Loucy (cell line): ENCODE measurements around the gene FANK1.

ENCODE experiments used
- H2AFZ ChIP-seq: fragments of 200-600 bp; sonication (generic); 2 replicates; pipeline ENCODE4 v1.6.0; 2016; ENCODE audit warnings: antibody characterized with exemption, mild to moderate bottlenecking, low read length, moderate library complexity
- H3F3A ChIP-seq: fragments of 200-600 bp; 2 replicates; pipeline ENCODE4 v1.6.0; 2016; ENCODE audit warnings: antibody characterized with exemption, low read depth, mild to moderate bottlenecking
- H3K27me3 ChIP-seq: fragments of 200-600 bp; sonication (generic); 2 replicates; pipeline ENCODE4 v1.6.1; 2014; ENCODE audit warnings: low read length, mild to moderate bottlenecking; ENCODE audit not compliant: insufficient read depth, poor library complexity, severe bottlenecking
- H3K36me3 ChIP-seq: fragments of 200-600 bp; sonication (generic); 2 replicates; pipeline ENCODE4 v1.6.1; 2016; ENCODE audit warnings: low read length; ENCODE audit not compliant: insufficient read depth
- H3K4me1 ChIP-seq: fragments of 200-600 bp; sonication (generic); 2 replicates; pipeline ENCODE4 v1.5.1; 2014; ENCODE audit warnings: low read length, mild to moderate bottlenecking; ENCODE audit not compliant: insufficient read depth, poor library complexity, severe bottlenecking
- H3K4me2 ChIP-seq: fragments of 200-600 bp; sonication (generic); 2 replicates; pipeline ENCODE4 v1.6.0; 2014; ENCODE audit warnings: antibody characterized with exemption, low read length, low read depth, mild to moderate bottlenecking; ENCODE audit not compliant: poor library complexity, severe bottlenecking
- H3K4me3 ChIP-seq: fragments of 200-600 bp; sonication (generic); 2 replicates; pipeline ENCODE4 v1.5.1; 2014; ENCODE audit warnings: low read length, mild to moderate bottlenecking, mixed read lengths; ENCODE audit not compliant: poor library complexity, severe bottlenecking
- H3K79me2 ChIP-seq: fragments of 200-600 bp; sonication (generic); 2 replicates; pipeline ENCODE4 v1.6.1; 2014; ENCODE audit warnings: low read length; ENCODE audit not compliant: insufficient read depth
- H3K9ac ChIP-seq: fragments of 200-600 bp; sonication (generic); 2 replicates; pipeline ENCODE4 v1.6.0; 2014; ENCODE audit warnings: mild to moderate bottlenecking, low read depth, low read length, moderate library complexity; ENCODE audit not compliant: poor library complexity, severe bottlenecking
- H3K9me2 ChIP-seq: fragments of 200-600 bp; sonication (generic); replicated peaks from 2 replicates; pipeline ENCODE4 v1.6.1; 2016; ENCODE audit warnings: low read depth, low read length, mixed read lengths
- H3K9me3 ChIP-seq: fragments of 200-600 bp; sonication (generic); 2 replicates; pipeline ENCODE4 v1.6.1; 2014; ENCODE audit warnings: mild to moderate bottlenecking, antibody characterized with exemption, low read length, low read depth; ENCODE audit not compliant: insufficient read depth
- H4K20me1 ChIP-seq: fragments of 200-600 bp; sonication (generic); 2 replicates; pipeline ENCODE4 v1.6.0; 2014; ENCODE audit warnings: antibody characterized with exemption, low read length, mild to moderate bottlenecking; ENCODE audit not compliant: insufficient read depth, poor library complexity, severe bottlenecking
- CTCF ChIP-seq: fragments of 200-600 bp; sonication (generic); conservative IDR thresholded peaks from 2 replicates; pipeline ENCODE4 v1.5.1; 2014; ENCODE audit warnings: mild to moderate bottlenecking, antibody characterized with exemption, low read length
- EZH2phosphoT487 ChIP-seq: fragments of 200-600 bp; IDR thresholded peaks from 2 replicates; pipeline ENCODE4 v1.6.1; 2018; ENCODE audit warnings: antibody characterized with exemption, mild to moderate bottlenecking, moderate library complexity, borderline replicate concordance

The FANK1 gene

GRCh38 chr10:125878957-125879835, 17.2 kb upstream of the FANK1 start:
- Histone ChIP-seq H3K27me3 (no peaks in the 10 kb centered on the region), H3K4me1 (no peaks in the 10 kb centered on the region), H3K9me3 (0 out of 2 replicates have a peak, but pooled peaks cover 4% of the 10 kb centered on the region), H3F3A (no peaks in the 10 kb centered on the region), H2AFZ (no peak overlapping the region), H4K20me1 (no peaks in the 10 kb centered on the region), H3K9ac (no peak overlapping the region), H3K4me3 (no peak overlapping the region), H3K9me2 (no peaks in the 10 kb centered on the region), H3K36me3 (no peaks in the 10 kb centered on the region), H3K4me2 (no peak overlapping the region), H3K79me2 (no peaks in the 10 kb centered on the region)
- no peak for TF ChIP-seq EZH2phosphoT487
- TF ChIP-seq CTCF, result no peak

DNA sequence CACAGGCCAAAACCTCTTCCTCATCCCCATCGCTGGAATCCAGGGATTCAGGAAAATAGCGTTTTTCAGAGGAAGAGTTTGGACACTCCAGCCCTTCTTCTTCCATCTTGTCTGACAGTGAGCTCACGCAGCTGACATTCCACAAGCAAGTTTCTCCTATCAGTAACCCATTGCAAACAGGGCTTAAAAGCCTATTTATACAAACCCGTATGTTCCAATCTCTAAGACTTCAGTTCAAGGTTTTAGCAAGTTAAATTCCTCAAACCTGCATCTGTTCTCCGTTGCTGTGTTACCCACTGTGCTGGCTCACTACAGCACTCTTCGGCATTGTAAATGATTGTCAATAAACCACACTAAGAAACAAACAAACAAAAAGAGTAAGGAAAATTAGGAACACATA, 15.6 kb upstream of the FANK1 start:
- H3K4me3 ChIP-seq, result no peak overlapping the region
- H3K9ac ChIP-seq, result no peak overlapping the region
- H2AFZ ChIP-seq, result no peak overlapping the region
- no peaks in the 10 kb centered on the region for H3K4me1 ChIP-seq
- H3K9me3 ChIP-seq, result 0 out of 2 replicates have a peak, but pooled peaks cover 4% of the 10 kb centered on the region
- H3F3A ChIP-seq, result no peaks in the 10 kb centered on the region
- H3K79me2 ChIP-seq, result no peaks in the 10 kb centered on the region
- no peaks in the 10 kb centered on the region for H3K36me3 ChIP-seq
- H4K20me1 ChIP-seq, result no peaks in the 10 kb centered on the region
- no peak overlapping the region for H3K4me2 ChIP-seq
- TF ChIP-seq CTCF, result no peak
- no peak for TF ChIP-seq EZH2phosphoT487
- no peaks in the 10 kb centered on the region for H3K9me2 ChIP-seq
- no peaks in the 10 kb centered on the region for H3K27me3 ChIP-seq

GRCh38 chr10:125881192-125881591, 15.2 kb upstream of the FANK1 start, which contains the start of gene DHX32:
TSS of gene DHX32 (minus strand) at chr10:125881292. CDS start at chr10:125880824, 468 bp downstream.
- no peaks in the 10 kb centered on the region for H3K27me3 ChIP-seq
- H3F3A ChIP-seq, result no peaks in the 10 kb centered on the region
- no peak within 1 kb of the TSS for H3K4me2 ChIP-seq
- no peaks in the 10 kb centered on the region for H3K4me1 ChIP-seq
- no peak within 1 kb of the TSS for H2AFZ ChIP-seq
- TF ChIP-seq EZH2phosphoT487 (no peak), CTCF (no peak)
- H3K9ac ChIP-seq, result no peak within 1 kb of the TSS
- H3K9me3 ChIP-seq, result no peaks in the 10 kb centered on the region
- no peaks in the 10 kb centered on the region for H3K9me2 ChIP-seq
- H3K36me3 ChIP-seq, result no peaks in the 10 kb centered on the region
- H3K4me3 ChIP-seq, result no peak within 1 kb of the TSS
- no peaks in the 10 kb centered on the region for H4K20me1 ChIP-seq
- no peaks in the 10 kb centered on the region for H3K79me2 ChIP-seq
